Caco-2 (cell line): Measurements from ENCODE around the gene COPS6. TPM values are rescaled to one million over a fixed set of nuclear protein-coding genes. Genes with fewer than 3 reads are reported as not detected.

Experiments used
- BruUV-seq: library from RNA; stranded (reverse); fragments of 400-500 nt; replicated peaks from 2 replicates; lab custom pipeline; 2021; lab: Mats Ljungman, UMichigan
- CTCF ChIA-PET: fragments of 300-600 bp; sonication (Branson Sonifier 250); formaldehyde crosslinking; loops from one replicate; lab custom pipeline; 2022; ENCODE audit warnings: antibody characterized with exemption; lab: Charles Lee
- POLR2A ChIA-PET: fragments of 300-600 bp; sonication (Branson Sonifier 250); formaldehyde crosslinking; loops from one replicate; lab custom pipeline; 2022; ENCODE audit warnings: antibody characterized with exemption; lab: Charles Lee
- DNase-seq, 2 experiments: peaks; one replicate each; pipeline versions ENCODE4 v3.0.0 to v3.0.0-alpha.2; 2020 to 2022
- H3K27me3 ChIP-seq: replicated peaks from 2 replicates; pipeline ENCODE4 v1.6.0; 2011; ENCODE audit warnings: low read length; ENCODE audit not compliant: control insufficient read depth, insufficient read depth
- H3K36me3 ChIP-seq: 2 replicates; pipeline ENCODE4 v1.5.1; 2011; ENCODE audit warnings: low read length; ENCODE audit not compliant: control insufficient read depth, insufficient read depth
- H3K4me1 ChIP-seq: fragments of 250-450 bp; sonication (Bioruptor Pico); 2 replicates; pipeline ENCODE4 v1.5.1; 2020; ENCODE audit warnings: mild to moderate bottlenecking
- H3K4me3 ChIP-seq: 2 replicates; pipeline ENCODE4 v1.5.1; 2011; ENCODE audit warnings: low read depth, mild to moderate bottlenecking, control low read depth, low read length
- H3K9me3 ChIP-seq: fragments of 250-450 bp; sonication (Bioruptor Pico); 2 replicates; pipeline ENCODE4 v1.5.1; 2020; ENCODE audit warnings: mild to moderate bottlenecking, moderate library complexity
- H3K27ac Mint-ChIP-seq: one replicate; pipeline ENCODE4 v1.8.0; 2022; ENCODE audit warnings: mixed read lengths; ENCODE audit not compliant: unreplicated experiment
- H3K27me3 Mint-ChIP-seq: one replicate; pipeline ENCODE4 v1.8.0; 2022; ENCODE audit warnings: mixed read lengths; ENCODE audit not compliant: insufficient read depth, unreplicated experiment
- H3K36me3 Mint-ChIP-seq: one replicate; pipeline ENCODE4 v1.8.0; 2022; ENCODE audit warnings: mild to moderate bottlenecking, mixed read lengths; ENCODE audit not compliant: insufficient read depth, unreplicated experiment
- H3K4me1 Mint-ChIP-seq: one replicate; pipeline ENCODE4 v1.8.0; 2022; ENCODE audit warnings: low read depth, mixed read lengths; ENCODE audit not compliant: unreplicated experiment
- H3K4me3 Mint-ChIP-seq: one replicate; pipeline ENCODE4 v1.8.0; 2022; ENCODE audit warnings: mild to moderate bottlenecking, moderate library complexity, mixed read lengths; ENCODE audit not compliant: unreplicated experiment
- H3K9me3 Mint-ChIP-seq: one replicate; pipeline ENCODE4 v1.8.0; 2022; ENCODE audit warnings: mixed read lengths; ENCODE audit not compliant: unreplicated experiment
- intact Hi-C: fragments of 100-400 bp; cut with micrococcal nuclease; formaldehyde crosslinking; loops from one replicate; pipeline ENCODE4 v1.10.0; 2022; ENCODE audit not compliant: unreplicated experiment
- total RNA-seq: library from RNA; stranded (reverse); gene quantifications from 2 replicates; pipeline ENCODE4 v1.2.3, GENCODE V29; 2022
- TF ChIP-seq, protein P1 (sequence below), 2 experiments: fragments of 200-600 bp in 1 of 2; IDR thresholded peaks; 1 replicate in 1 of 2; 2 replicates in 1 of 2; pipeline versions ENCODE4 v1.5.1 to v1.8.0; 2011 to 2022; ENCODE audit warnings: antibody characterized with exemption in 1 of 2, control low read depth in 1 of 2, inconsistent platforms in 1 of 2, low read depth in 1 of 2, low read length in 1 of 2, mild to moderate bottlenecking in 1 of 2, moderate library complexity in 1 of 2; ENCODE audit not compliant: insufficient read depth in 1 of 2, severe bottlenecking in 1 of 2, unreplicated experiment in 1 of 2

COPS6 gene
- total RNA-seq, 1 experiment from 2014 or later, result 142 TPM

GRCh38 chr7:100126239-100126930, 37.6 kb downstream of the COPS6 start:
- Mint-ChIP-seq H3K4me3 (peak overlapping the region; percentile 99), H3K36me3 (peaks cover 23% of the 10 kb centered on the region), H3K27ac (peak overlapping the region; percentile 99), H3K9me3 (no peaks in the 10 kb centered on the region), H3K27me3 (no peaks in the 10 kb centered on the region), H3K4me1 (peaks cover 17% of the 10 kb centered on the region)
- no peaks in the 10 kb centered on the region for H3K9me3 ChIP-seq
- H3K27me3 ChIP-seq, result no peaks in the 10 kb centered on the region
- H3K36me3 ChIP-seq, result no peaks in the 10 kb centered on the region
- TSS peak; percentile 79 for BruUV-seq
- H3K4me1 ChIP-seq, result peaks cover 20% of the 10 kb centered on the region
- intact Hi-C loops, result no loop called here
- ChIA-PET CTCF (no interaction called here), POLR2A (interaction anchor here (0.6 to 2.1 kb wide), 4 partner anchors 22 to 122 kb away, joined by 3 to 23 read pairs (median 4); partner anchors contain the start of genes AP4M1, LAMTOR4 and MCM7)
- DNase-seq, result no peak
- peak overlapping the region; percentile 95 for H3K4me3 ChIP-seq
- TF ChIP-seq, protein P1, sequence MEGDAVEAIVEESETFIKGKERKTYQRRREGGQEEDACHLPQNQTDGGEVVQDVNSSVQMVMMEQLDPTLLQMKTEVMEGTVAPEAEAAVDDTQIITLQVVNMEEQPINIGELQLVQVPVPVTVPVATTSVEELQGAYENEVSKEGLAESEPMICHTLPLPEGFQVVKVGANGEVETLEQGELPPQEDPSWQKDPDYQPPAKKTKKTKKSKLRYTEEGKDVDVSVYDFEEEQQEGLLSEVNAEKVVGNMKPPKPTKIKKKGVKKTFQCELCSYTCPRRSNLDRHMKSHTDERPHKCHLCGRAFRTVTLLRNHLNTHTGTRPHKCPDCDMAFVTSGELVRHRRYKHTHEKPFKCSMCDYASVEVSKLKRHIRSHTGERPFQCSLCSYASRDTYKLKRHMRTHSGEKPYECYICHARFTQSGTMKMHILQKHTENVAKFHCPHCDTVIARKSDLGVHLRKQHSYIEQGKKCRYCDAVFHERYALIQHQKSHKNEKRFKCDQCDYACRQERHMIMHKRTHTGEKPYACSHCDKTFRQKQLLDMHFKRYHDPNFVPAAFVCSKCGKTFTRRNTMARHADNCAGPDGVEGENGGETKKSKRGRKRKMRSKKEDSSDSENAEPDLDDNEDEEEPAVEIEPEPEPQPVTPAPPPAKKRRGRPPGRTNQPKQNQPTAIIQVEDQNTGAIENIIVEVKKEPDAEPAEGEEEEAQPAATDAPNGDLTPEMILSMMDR (IDR thresholded peaks at IDR 0.05; ENCODE audit: insufficient read depth in 1 of 2, low read depth in 1 of 2, low read length in 1 of 2, severe bottlenecking in 1 of 2, unreplicated experiment in 1 of 2), result no peak

DNA sequence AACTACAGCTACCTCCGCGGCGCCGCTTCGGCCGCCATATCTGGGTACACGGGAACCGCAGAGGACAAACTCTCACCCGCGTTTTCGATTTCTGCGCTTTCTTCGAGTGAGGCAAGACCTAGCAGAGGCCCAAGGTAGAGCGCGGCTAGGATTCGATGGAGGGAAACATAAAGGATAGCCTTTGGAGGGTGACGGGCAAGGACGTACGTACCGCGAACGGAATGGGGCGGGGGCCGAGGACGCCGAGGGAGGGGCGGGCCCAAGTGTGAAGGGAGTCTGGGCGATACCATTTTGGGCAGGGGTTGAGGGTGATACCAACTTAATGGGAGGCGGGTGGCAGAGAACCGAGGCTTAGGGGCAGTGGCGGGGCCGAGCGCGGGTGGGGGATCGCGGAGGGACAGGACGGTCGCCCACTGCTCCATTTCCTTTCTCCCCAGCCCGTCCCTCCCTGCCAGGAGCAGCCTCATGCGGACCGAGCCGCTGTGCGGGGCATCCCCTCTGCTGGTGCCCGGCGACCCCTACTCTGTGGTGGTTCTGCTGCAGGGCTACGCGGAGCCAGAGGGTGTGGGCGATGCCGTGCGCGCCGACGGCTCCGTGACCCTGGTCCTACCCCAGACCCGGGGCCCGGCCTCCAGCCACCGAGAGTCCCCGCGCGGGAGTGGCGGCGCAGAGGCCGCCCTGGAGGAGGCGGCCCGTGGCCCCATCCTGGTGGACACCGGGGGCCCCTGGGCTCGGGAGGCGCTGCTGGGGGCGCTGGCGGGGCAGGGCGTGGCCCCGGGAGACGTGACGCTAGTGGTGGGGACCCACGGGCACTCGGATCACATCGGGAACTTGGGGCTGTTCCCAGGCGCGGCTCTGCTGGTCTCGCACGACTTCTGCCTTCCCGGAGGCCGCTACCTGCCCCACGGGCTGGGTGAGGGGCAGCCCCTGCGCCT, 38.4 kb downstream of the COPS6 start, which contains the start of gene MBLAC1:
Gene MBLAC1, plus strand, starts transcription at position 37 of the 935 bp plus-strand sequence. Its CDS starts 429 bp downstream, at position 466.
- ChIA-PET POLR2A (interaction anchor here (0.6 to 2.1 kb wide), 4 partner anchors 22 to 30 kb away, joined by 3 to 23 read pairs (median 6); partner anchors contain the start of genes AP4M1, LAMTOR4 and MCM7), CTCF (interaction anchor here (0.6 kb wide), 1 partner anchor 13 kb away, joined by 3 read pairs; no protein-coding TSS in a partner anchor)
- H3K36me3 ChIP-seq, result no peaks in the 10 kb centered on the region
- peak within 1 kb of the TSS; percentile 99 for H3K4me3 Mint-ChIP-seq
- no peaks in the 10 kb centered on the region for H3K27me3 Mint-ChIP-seq
- peak within 1 kb of the TSS; percentile 99 for H3K27ac Mint-ChIP-seq
- no peaks in the 10 kb centered on the region for H3K9me3 ChIP-seq
- H3K27me3 ChIP-seq, result no peaks in the 10 kb centered on the region
- no peaks in the 10 kb centered on the region for H3K9me3 Mint-ChIP-seq
- peaks cover 28% of the 10 kb centered on the region for H3K36me3 Mint-ChIP-seq
- peaks cover 20% of the 10 kb centered on the region for H3K4me1 ChIP-seq
- peak within 1 kb of the TSS; percentile 95 for H3K4me3 ChIP-seq
- TF ChIP-seq, protein P1 (IDR thresholded peaks at IDR 0.05; ENCODE audit: insufficient read depth in 1 of 2, low read depth in 1 of 2, low read length in 1 of 2, severe bottlenecking in 1 of 2, unreplicated experiment in 1 of 2), result no peak
- intact Hi-C loops, result loop anchor here (1.0 kb wide), 1 partner anchor 8 kb away; the partner anchor contains the start of genes CNPY4 and TAF6
- H3K4me1 Mint-ChIP-seq, result peaks cover 23% of the 10 kb centered on the region
- peak; percentile 94 for DNase-seq
- BruUV-seq, result no TSS peak
